ENCODE data around the gene SLC6A11. TPM values are rescaled to one million over a fixed set of nuclear protein-coding genes. Genes with fewer than 3 reads are reported as not detected.

Gene SLC6A11
- total RNA-seq, 1 donor, result not detected

GRCh38 chr3:10964537-10965167, 148.6 kb downstream of the SLC6A11 start:
- H3K36me3 ChIP-seq (ENCODE audit: insufficient read depth, low read length), result no peaks in the 10 kb centered on the region
- H3K4me3 ChIP-seq (ENCODE audit: insufficient read depth, low read length), result no peak overlapping the region
- no peaks in the 10 kb centered on the region for H3K79me2 ChIP-seq (ENCODE audit: insufficient read depth, low read length)
- H3K27me3 ChIP-seq (ENCODE audit: insufficient read depth, low read length), result peaks cover 15% of the 10 kb centered on the region
- H2AFZ ChIP-seq (ENCODE audit: low read length), result no peak overlapping the region
- DNase-seq (ENCODE audit: insufficient read length, low spot score, missing footprints), result no peak
- H3K9me3 ChIP-seq (ENCODE audit: low read depth, low read length), result no peaks in the 10 kb centered on the region
- no peak for TF ChIP-seq CTCF (IDR thresholded peaks at IDR 0.05; ENCODE audit: extremely low read depth, low read depth, low read length)
- no peak overlapping the region for H3K4me2 ChIP-seq (ENCODE audit: insufficient read depth, low read length)
- H4K20me1 ChIP-seq (ENCODE audit: insufficient read depth, low read length), result no peaks in the 10 kb centered on the region
- no peak overlapping the region for H3K27ac ChIP-seq (ENCODE audit: low read depth, low read length)
- H3K4me1 ChIP-seq (ENCODE audit: insufficient read depth, low read length), result no peaks in the 10 kb centered on the region

GRCh38 chr3:10968401-10968800, 152.4 kb downstream of the SLC6A11 start:
- peaks cover 33% of the 10 kb centered on the region for H3K27me3 ChIP-seq (ENCODE audit: insufficient read depth, low read length)
- TF ChIP-seq CTCF (IDR thresholded peaks at IDR 0.05; ENCODE audit: extremely low read depth, low read depth, low read length), result no peak
- H3K4me2 ChIP-seq (ENCODE audit: insufficient read depth, low read length), result no peak overlapping the region
- no peaks in the 10 kb centered on the region for H3K79me2 ChIP-seq (ENCODE audit: insufficient read depth, low read length)
- no peak for DNase-seq (ENCODE audit: insufficient read length, low spot score, missing footprints)
- H4K20me1 ChIP-seq (ENCODE audit: insufficient read depth, low read length), result no peaks in the 10 kb centered on the region
- no peak overlapping the region for H3K27ac ChIP-seq (ENCODE audit: low read depth, low read length)
- no peaks in the 10 kb centered on the region for H3K9me3 ChIP-seq (ENCODE audit: low read depth, low read length)
- H2AFZ ChIP-seq (ENCODE audit: low read length), result no peak overlapping the region
- H3K4me3 ChIP-seq (ENCODE audit: insufficient read depth, low read length), result no peak overlapping the region
- H3K4me1 ChIP-seq (ENCODE audit: insufficient read depth, low read length), result no peaks in the 10 kb centered on the region
- H3K36me3 ChIP-seq (ENCODE audit: insufficient read depth, low read length), result no peaks in the 10 kb centered on the region

- H3K4me1 ChIP-seq (ENCODE audit: insufficient read depth, low read length), result no peaks in the 10 kb centered on the region
- DNase-seq (ENCODE audit: insufficient read length, low spot score, missing footprints), result no peak
- H3K79me2 ChIP-seq (ENCODE audit: insufficient read depth, low read length), result no peaks in the 10 kb centered on the region
- H2AFZ ChIP-seq (ENCODE audit: low read length), result no peak overlapping the region
- H3K4me3 ChIP-seq (ENCODE audit: insufficient read depth, low read length), result no peak overlapping the region
- peaks cover 42% of the 10 kb centered on the region for H3K27me3 ChIP-seq (ENCODE audit: insufficient read depth, low read length)
- H3K36me3 ChIP-seq (ENCODE audit: insufficient read depth, low read length), result no peaks in the 10 kb centered on the region
- H4K20me1 ChIP-seq (ENCODE audit: insufficient read depth, low read length), result no peaks in the 10 kb centered on the region
- no peak overlapping the region for H3K27ac ChIP-seq (ENCODE audit: low read depth, low read length)
- no peak for TF ChIP-seq CTCF (IDR thresholded peaks at IDR 0.05; ENCODE audit: extremely low read depth, low read depth, low read length)
- H3K9me3 ChIP-seq (ENCODE audit: low read depth, low read length), result no peaks in the 10 kb centered on the region
- H3K4me2 ChIP-seq (ENCODE audit: insufficient read depth, low read length), result no peak overlapping the region
Observed at GRCh38 chr3:10970306-10970960, 154.4 kb downstream of the SLC6A11 start.

- DNase-seq (ENCODE audit: insufficient read length, low spot score, missing footprints), result no peak
- Histone ChIP-seq H2AFZ (ENCODE audit: low read length) (no peak overlapping the region), H3K27me3 (ENCODE audit: insufficient read depth, low read length) (peaks cover 37% of the 10 kb centered on the region), H3K27ac (ENCODE audit: low read depth, low read length) (no peak overlapping the region), H3K9me3 (ENCODE audit: low read depth, low read length) (no peaks in the 10 kb centered on the region), H3K4me2 (ENCODE audit: insufficient read depth, low read length) (no peak overlapping the region), H3K36me3 (ENCODE audit: insufficient read depth, low read length) (no peaks in the 10 kb centered on the region), H3K4me3 (ENCODE audit: insufficient read depth, low read length) (no peak overlapping the region), H3K79me2 (ENCODE audit: insufficient read depth, low read length) (no peaks in the 10 kb centered on the region), H3K4me1 (ENCODE audit: insufficient read depth, low read length) (no peaks in the 10 kb centered on the region), H4K20me1 (ENCODE audit: insufficient read depth, low read length) (no peaks in the 10 kb centered on the region)
- TF ChIP-seq CTCF (IDR thresholded peaks at IDR 0.05; ENCODE audit: extremely low read depth, low read depth, low read length), result no peak
Observed at GRCh38 chr3:10972072-10972782, 156.2 kb downstream of the SLC6A11 start.
